ENCODE data around the gene ASB16.

GRCh38 chr17:44130693-44131349 is 39.7 kb upstream of the ASB16 start:
- no peak for TF ChIP-seq TAF1 (IDR thresholded peaks at IDR 0.05; ENCODE audit: borderline replicate concordance, low read depth, low read length)
- no peak for TF ChIP-seq POLR2AphosphoS5 (IDR thresholded peaks at IDR 0.05; ENCODE audit: low read depth, low read length)
- no peak for TF ChIP-seq POLR2A (IDR thresholded peaks at IDR 0.05; ENCODE audit: low read depth, low read length)
